NT2/D1 (cell line): ENCODE data around the gene SRGAP2B.
"Not testable (repeated sequence)": the region's sequence is repeated elsewhere in the genome, so short reads cannot be mapped to it uniquely, and the experiment has no call there.

Experiments used
- DNase-seq: peaks from one replicate; pipeline ENCODE4 v3.0.0-alpha.2; 2011; ENCODE audit warnings: low read depth, low spot score
- H3K27me3 ChIP-seq: 2 replicates; pipeline ENCODE4 v1.6.0; 2011; ENCODE audit warnings: mild to moderate bottlenecking; ENCODE audit not compliant: insufficient read length, insufficient read depth
- H3K36me3 ChIP-seq: 2 replicates; pipeline ENCODE4 v1.6.1; 2011; ENCODE audit warnings: mild to moderate bottlenecking, low read length, mixed read lengths; ENCODE audit not compliant: insufficient read depth, insufficient read length
- H3K4me1 ChIP-seq: 2 replicates; pipeline ENCODE4 v1.5.1; 2011; ENCODE audit not compliant: insufficient read depth, insufficient read length
- H3K4me3 ChIP-seq: 2 replicates; pipeline ENCODE4 v1.5.1; 2011; ENCODE audit warnings: low read depth; ENCODE audit not compliant: insufficient read length
- H3K9ac ChIP-seq: 2 replicates; pipeline ENCODE4 v1.6.0; 2011; ENCODE audit warnings: low read depth; ENCODE audit not compliant: insufficient read length
- H3K9me3 ChIP-seq: 2 replicates; pipeline ENCODE4 v1.5.1; 2011; ENCODE audit warnings: mild to moderate bottlenecking, low read length; ENCODE audit not compliant: insufficient read depth

The SRGAP2B gene

DNA sequence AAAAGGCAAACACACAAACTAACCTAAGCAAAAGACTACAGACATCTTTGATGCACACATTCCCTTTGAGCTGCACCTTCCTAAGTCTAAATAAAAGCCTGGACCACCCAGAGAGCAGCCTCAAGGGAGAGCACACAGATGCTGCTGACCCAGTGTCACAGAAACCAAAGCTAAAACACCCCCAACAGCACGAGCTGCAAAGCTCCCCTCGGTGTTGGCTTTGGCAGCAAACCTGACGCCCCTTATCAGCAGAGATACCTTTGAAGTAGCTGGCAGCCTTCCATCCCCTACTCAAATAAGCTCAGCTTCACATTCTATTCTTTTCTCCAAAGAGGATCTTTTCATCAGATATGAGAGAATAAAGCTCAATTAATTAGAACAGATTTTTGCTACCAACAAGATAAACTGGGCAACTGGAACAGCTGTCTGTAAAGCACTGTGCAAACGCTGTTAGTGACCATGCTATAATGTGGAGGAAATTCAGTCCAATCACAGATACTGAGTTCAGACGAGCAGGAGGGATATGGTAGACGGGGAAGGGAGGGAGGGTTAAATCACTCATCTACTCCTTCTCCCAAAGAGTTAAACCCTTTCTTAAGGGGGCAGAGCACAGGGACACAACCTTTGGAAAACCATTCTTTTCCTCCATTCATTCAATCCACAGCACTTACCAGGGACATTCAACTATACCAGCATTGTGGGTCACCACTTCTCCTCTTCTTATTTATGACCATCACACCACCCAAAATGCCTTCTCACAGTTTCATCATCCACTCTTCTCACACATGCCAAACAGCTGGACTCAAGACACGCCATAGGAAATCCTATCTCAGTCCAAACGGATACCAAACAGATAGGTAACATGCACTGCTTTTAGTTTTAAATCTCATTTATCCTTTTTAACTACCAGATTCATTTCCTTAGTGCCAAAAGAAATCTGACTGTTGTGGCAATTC is 148.3 kb downstream of the SRGAP2B start:
- H3K36me3 ChIP-seq, DNase-seq, H3K27me3 ChIP-seq, H3K4me3 ChIP-seq, H3K9ac ChIP-seq, H3K4me1 ChIP-seq, H3K9me3 ChIP-seq: not testable (repeated sequence)

DNA sequence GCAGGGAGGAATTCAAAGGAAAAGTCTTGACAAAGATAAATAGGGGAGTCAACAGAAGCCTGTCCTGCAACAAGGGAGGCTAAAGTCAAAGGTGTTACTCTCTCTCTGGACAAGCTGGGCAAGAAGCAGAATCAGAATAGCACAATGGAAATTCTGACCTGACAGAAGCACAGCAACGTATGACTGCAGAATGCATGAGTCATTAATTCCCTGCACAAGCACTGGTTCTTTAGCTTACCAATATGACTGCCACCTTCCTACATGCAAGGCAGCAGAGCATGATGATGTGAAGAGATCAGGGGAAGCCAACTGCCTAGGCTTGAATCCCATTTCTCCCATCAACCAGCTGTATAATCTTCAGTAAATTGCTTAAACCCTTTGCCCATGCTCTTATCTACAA is 153.4 kb downstream of the SRGAP2B start:
- not testable (repeated sequence) for DNase-seq, H3K4me3 ChIP-seq, H3K27me3 ChIP-seq, H3K36me3 ChIP-seq, H3K9me3 ChIP-seq, H3K4me1 ChIP-seq, H3K9ac ChIP-seq

DNA sequence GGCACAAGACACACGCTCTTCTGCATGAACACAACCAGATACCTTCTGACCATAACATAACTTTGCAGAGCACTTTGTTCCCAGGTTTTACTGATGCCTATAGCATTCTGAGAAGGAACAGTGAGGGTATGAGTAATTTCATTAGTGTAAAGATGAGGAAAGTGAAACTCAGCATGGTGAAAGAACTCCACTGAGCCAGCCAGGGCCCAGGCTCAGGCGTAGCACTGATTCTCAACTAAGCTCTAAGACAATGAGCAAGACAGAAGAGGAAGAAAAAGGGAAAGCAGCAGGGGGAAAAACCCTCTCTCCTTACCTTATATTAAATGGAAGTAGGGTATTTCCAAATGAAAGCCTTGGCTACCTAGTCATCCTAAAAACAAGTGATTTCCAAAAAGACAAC is 155.1 kb downstream of the SRGAP2B start:
- H3K36me3 ChIP-seq, H3K27me3 ChIP-seq, H3K9ac ChIP-seq, H3K9me3 ChIP-seq, DNase-seq, H3K4me1 ChIP-seq, H3K4me3 ChIP-seq: not testable (repeated sequence)

DNA sequence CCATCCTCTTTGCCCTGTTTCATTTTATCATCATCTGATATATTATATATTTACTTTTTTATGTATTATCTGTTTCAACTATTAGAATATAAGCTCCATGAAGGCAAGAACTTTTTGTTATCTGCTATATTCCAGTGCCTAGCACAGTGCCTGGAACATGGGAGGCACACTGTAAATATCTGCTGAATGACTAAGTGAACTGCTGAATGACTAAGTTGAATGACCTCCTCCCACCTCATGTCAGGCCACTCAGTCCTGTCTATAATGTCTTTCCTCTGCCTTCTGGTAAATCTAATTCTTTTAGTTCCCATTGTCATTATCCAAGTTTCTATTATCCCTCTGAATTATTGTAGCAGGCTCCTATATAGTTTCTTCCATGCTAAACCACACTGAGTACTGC is 156.5 kb downstream of the SRGAP2B start:
- H3K9me3 ChIP-seq, H3K36me3 ChIP-seq, H3K9ac ChIP-seq, H3K27me3 ChIP-seq, H3K4me3 ChIP-seq, DNase-seq, H3K4me1 ChIP-seq: not testable (repeated sequence)

DNA sequence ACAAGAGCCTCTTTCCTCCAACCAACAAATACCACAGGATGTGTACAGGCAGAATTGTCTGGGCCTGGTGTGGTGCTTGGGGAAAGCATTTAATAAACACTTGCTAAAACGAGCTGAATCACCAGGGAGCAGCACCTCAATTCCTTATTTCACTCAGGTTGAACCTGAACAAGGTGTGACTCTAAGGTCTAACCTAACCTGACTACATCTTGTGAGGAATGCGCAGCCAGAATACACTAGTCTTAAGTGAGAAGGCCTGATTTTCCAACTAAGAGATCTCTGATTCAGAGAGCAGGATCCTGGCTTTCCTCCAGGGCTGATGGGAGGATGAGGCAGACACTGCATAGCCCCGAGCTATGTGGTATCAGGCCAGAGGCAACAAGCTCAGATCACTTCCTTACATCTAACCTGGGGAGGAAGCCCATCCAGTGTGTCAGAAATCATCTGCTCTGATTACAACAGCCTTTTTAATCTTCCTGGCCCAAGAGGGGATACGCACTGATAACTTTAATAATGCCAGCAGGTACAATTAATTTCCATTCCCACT is 158.9 kb downstream of the SRGAP2B start:
- DNase-seq, H3K9me3 ChIP-seq, H3K27me3 ChIP-seq, H3K4me1 ChIP-seq, H3K9ac ChIP-seq, H3K36me3 ChIP-seq, H3K4me3 ChIP-seq: not testable (repeated sequence)

DNA sequence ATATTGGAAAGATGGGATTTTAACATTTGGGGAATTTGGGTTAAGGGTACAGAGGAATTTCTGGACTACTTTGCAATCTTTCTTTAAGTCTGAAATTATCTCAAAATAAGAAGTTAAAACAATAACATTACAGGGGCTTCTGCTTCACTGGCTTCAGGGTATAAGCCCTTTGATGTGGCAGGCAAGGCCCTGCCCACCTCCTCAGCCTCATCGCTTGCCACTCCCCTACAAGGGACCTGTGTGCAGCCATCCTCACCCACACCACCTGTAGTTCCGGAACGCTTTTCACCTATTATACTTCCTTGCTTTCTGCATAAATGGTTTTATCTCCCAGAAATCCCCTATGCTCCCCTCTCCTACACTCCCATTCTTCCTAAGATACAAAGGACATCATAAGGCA is 159.8 kb downstream of the SRGAP2B start:
- not testable (repeated sequence) for H3K4me1 ChIP-seq, H3K9ac ChIP-seq, H3K4me3 ChIP-seq, H3K27me3 ChIP-seq, H3K9me3 ChIP-seq, H3K36me3 ChIP-seq, DNase-seq

DNA sequence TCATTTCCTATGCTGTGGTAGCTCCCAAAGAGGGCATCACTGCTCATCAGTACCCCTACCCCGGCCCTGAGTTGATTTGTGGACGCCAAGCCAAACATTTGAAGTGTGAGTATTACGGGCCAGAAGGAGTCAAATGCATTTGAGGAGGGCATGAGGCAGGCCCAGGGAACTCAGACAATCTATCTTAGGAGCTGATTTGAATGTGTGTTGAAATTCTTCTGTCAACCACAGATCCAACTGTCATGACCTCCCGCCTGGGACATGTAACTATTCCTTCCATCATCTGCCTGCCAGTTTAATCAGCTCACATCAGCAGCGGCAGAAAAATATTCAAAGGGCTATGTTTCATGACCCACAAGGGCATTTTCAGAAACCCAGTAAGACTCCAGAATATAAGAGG is 162.1 kb downstream of the SRGAP2B start:
- H3K27me3 ChIP-seq, H3K9ac ChIP-seq, H3K4me1 ChIP-seq, H3K4me3 ChIP-seq, H3K9me3 ChIP-seq, H3K36me3 ChIP-seq, DNase-seq: not testable (repeated sequence)

DNA sequence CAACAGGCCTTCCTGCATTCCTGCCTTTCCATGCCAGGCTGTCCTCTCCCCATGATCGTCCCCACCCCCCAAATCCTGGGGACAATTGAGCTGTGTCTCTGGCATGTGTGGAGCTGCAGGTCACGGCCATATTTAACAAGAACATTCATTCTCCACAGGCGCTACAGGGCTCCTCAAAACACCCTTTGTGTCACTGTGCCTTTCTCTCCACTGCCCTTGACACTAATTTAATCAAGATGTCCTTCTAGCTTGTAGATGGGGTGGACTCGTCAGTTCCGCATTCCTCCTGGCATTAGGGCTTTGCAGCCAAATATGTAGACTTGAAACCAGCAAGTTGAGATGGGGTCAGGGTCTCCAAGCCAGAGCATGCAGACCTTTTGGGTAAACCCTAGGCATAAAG is 163.0 kb downstream of the SRGAP2B start:
- H3K36me3 ChIP-seq, H3K4me1 ChIP-seq, H3K4me3 ChIP-seq, DNase-seq, H3K27me3 ChIP-seq, H3K9me3 ChIP-seq, H3K9ac ChIP-seq: not testable (repeated sequence)

DNA sequence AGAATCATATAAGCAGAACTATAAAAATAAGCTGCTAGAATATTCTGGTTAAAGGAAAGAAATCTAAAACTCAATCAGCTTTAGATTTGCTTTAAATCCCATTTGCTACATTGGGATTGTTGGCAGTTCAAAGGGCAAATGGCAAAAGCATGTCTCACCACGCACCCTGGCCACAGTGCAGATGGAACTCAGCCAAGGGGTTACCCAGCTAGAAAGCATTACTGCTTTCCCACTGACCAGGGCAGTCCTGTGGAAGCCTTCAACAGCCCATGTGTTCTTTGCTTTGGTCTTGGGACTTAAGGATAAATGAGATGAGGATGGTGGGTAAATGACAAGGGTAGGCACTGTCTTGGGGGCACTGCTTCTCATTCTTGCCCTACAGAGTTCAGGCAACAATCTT is 163.6 kb downstream of the SRGAP2B start:
- not testable (repeated sequence) for H3K27me3 ChIP-seq, H3K9me3 ChIP-seq, DNase-seq, H3K9ac ChIP-seq, H3K36me3 ChIP-seq, H3K4me1 ChIP-seq, H3K4me3 ChIP-seq

DNA sequence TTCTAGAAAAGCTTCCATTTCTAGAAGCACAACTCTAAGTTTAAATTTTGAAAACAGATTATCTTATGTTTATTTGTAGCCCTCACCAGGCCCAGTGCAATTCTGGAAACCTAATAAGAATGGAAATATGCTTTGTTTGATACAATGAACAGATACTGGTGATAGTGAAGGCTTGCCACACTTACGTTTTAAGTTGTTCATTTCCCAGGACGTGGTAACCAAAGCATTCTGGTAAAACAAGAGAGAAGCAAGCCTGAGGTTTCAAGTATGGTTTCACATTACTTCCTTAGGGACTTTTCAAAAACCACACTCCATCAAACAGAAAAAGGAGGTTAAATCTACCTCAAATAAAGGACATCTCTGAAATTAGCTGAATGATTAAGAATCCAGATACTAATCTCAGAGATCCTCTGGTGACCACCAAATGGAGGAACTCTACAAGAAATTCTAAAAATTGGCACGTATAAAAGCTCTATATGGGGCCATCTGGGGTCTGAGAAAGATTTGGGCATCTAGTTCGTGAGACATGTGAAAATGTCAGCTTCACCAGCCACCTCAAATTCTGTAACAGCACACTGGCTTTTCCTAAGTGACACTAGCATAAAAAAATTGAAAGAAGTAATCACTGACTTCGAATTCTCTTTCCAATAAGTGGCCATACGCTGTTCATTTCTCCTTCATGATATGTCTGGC is 164.9 kb downstream of the SRGAP2B start:
- H3K4me3 ChIP-seq, H3K9ac ChIP-seq, H3K27me3 ChIP-seq, H3K9me3 ChIP-seq, DNase-seq, H3K4me1 ChIP-seq, H3K36me3 ChIP-seq: not testable (repeated sequence)

DNA sequence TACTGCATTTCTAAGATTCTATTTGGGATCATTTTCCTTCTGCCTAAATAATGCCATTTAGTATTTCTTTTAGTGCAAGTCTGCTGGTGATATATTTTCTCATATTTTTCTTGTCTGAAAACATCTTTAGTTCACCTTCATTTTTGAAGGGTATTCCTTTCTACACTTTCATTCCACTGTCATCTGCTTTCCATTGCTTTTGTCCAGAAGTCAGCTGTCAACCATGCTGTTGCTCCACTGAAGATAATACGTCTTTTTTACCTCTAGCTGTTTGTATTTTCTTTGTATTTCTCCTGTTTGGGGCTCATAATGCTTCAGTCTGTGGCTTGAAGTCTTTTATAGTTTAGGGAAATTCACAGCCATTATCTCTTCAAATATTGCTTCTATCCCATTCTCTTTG is 167.8 kb downstream of the SRGAP2B start:
- not testable (repeated sequence) for H3K27me3 ChIP-seq, DNase-seq, H3K9me3 ChIP-seq, H3K9ac ChIP-seq, H3K4me3 ChIP-seq, H3K4me1 ChIP-seq, H3K36me3 ChIP-seq

DNA sequence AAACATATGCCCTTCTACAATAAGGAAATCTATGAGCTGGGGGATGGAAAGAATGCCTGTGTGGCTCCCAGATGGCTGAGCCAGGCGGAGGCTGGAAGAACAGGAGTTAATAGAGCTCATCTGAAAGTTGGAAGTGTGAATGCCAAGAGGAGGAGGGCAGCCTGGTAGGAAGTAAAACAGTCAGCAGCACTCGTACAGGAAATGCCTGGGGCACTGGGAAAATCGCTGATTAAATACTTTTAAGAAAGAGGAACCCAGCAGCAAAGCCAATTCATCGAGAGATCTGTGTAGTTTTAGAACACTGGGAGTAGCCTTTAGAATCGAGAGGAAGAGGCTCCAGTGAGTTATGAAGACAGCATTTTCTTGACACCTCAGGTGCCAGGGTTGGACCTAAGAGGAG is 171.5 kb downstream of the SRGAP2B start:
- not testable (repeated sequence) for H3K9me3 ChIP-seq, DNase-seq, H3K4me3 ChIP-seq

More for the DNA sequence above, 171.5 kb downstream of the SRGAP2B start:
- not testable (repeated sequence) for H3K4me1 ChIP-seq, H3K36me3 ChIP-seq, H3K27me3 ChIP-seq, H3K9ac ChIP-seq
